ENCODE measurements around the gene MLN.

The MLN gene

GRCh38 chr6:33803571-33804053 lies at the start of gene MLN:
MLN (minus strand) TSS chr6:33804003; CDS start chr6:33801163, 2,840 bp downstream.
- DNase-seq (ENCODE audit: low read depth), result no peak

GRCh38 chr6:33853026-33853425 lies 49.2 kb upstream of the MLN start:
- no peak for DNase-seq (ENCODE audit: low read depth)

GRCh38 chr6:33851959-33852358 lies 48.2 kb upstream of the MLN start:
- DNase-seq (ENCODE audit: low read depth), result no peak

- no peak for DNase-seq (ENCODE audit: low read depth)
Observed at GRCh38 chr6:33850869-33851541, 47.2 kb upstream of the MLN start.

GRCh38 chr6:33850296-33850695 lies 46.5 kb upstream of the MLN start:
- no peak for DNase-seq (ENCODE audit: low read depth)

GRCh38 chr6:33849500-33850075 lies 45.8 kb upstream of the MLN start:
- no peak for DNase-seq (ENCODE audit: low read depth)

- DNase-seq (ENCODE audit: low read depth), result no peak
Observed at GRCh38 chr6:33848484-33848883, 44.7 kb upstream of the MLN start.

- DNase-seq (ENCODE audit: low read depth), result no peak
Observed at GRCh38 chr6:33847867-33848266, 44.1 kb upstream of the MLN start.

GRCh38 chr6:33847078-33847477 lies 43.3 kb upstream of the MLN start:
- no peak for DNase-seq (ENCODE audit: low read depth)

- no peak for DNase-seq (ENCODE audit: low read depth)
Observed at GRCh38 chr6:33846226-33846625, 42.4 kb upstream of the MLN start.

- no peak for DNase-seq (ENCODE audit: low read depth)
Observed at GRCh38 chr6:33845031-33845745, 41.4 kb upstream of the MLN start.

- DNase-seq (ENCODE audit: low read depth), result no peak
Observed at GRCh38 chr6:33843131-33844121, 39.6 kb upstream of the MLN start.

GRCh38 chr6:33841868-33842267 lies 38.1 kb upstream of the MLN start:
- no peak for DNase-seq (ENCODE audit: low read depth)

GRCh38 chr6:33841070-33841469 lies 37.3 kb upstream of the MLN start:
- DNase-seq (ENCODE audit: low read depth), result no peak

- DNase-seq (ENCODE audit: low read depth), result peak; percentile 13
Observed at GRCh38 chr6:33840048-33840926, 36.5 kb upstream of the MLN start.

GRCh38 chr6:33839399-33840047 lies 35.7 kb upstream of the MLN start:
- no peak for DNase-seq (ENCODE audit: low read depth)

- no peak for DNase-seq (ENCODE audit: low read depth)
Observed at GRCh38 chr6:33838983-33839382, 35.2 kb upstream of the MLN start.

- DNase-seq (ENCODE audit: low read depth), result no peak
Observed at GRCh38 chr6:33837971-33838665, 34.3 kb upstream of the MLN start.

- DNase-seq (ENCODE audit: low read depth), result no peak
Observed at GRCh38 chr6:33836806-33837469, 33.1 kb upstream of the MLN start.
